IMR-90 (cell line): Measurements from ENCODE around the gene CREB5. TPM values are rescaled to one million over a fixed set of nuclear protein-coding genes. Genes with fewer than 3 reads are reported as not detected.

Experiments
- ATAC-seq: fragments of 200-7000 bp; cut with Tn5 transposase; 2 replicates; pipeline ENCODE4 v1.9.1; 2020; ENCODE audit warnings: low read depth, mild to moderate bottlenecking, moderate library complexity
- BruUV-seq: library from RNA; stranded (reverse); fragments of 400-500 nt; replicated peaks from 2 replicates; lab custom pipeline; 2021; lab: Mats Ljungman, UMichigan
- CTCF ChIA-PET: fragments of 300-600 bp; formaldehyde crosslinking; extraction: SDS; loops from one replicate; lab custom pipeline; 2021; ENCODE audit warnings: antibody characterized with exemption; lab: Yijun Ruan, JAX
- POLR2A ChIA-PET: fragments of 300-600 bp; sonication (Branson Sonifier 250); formaldehyde crosslinking; loops from one replicate; lab custom pipeline; 2022; ENCODE audit warnings: antibody characterized with exemption; ENCODE audit not compliant: unreplicated experiment; lab: Charles Lee
- DNase-seq: peaks from one replicate; pipeline ENCODE4 v3.0.0; 2013
- H2AFZ ChIP-seq: replicated peaks from 2 replicates; pipeline ENCODE3; 2013; ENCODE audit warnings: low read length, mild to moderate bottlenecking; ENCODE audit not compliant: poor library complexity
- H2AK5ac ChIP-seq: 2 replicates; pipeline ENCODE4 v1.6.1; 2013; ENCODE audit warnings: low read depth, low read length, inconsistent platforms
- H2AK9ac ChIP-seq: replicated peaks from 2 replicates; pipeline ENCODE3; 2013; ENCODE audit warnings: mild to moderate bottlenecking, low read depth, low read length, moderate library complexity; ENCODE audit not compliant: poor library complexity
- H2BK120ac ChIP-seq: 2 replicates; pipeline ENCODE4 v1.6.1; 2013; ENCODE audit warnings: low read depth, low read length, inconsistent platforms
- H2BK15ac ChIP-seq: 3 replicates; pipeline ENCODE4 v1.6.1; 2013; ENCODE audit warnings: low read depth, low read length, inconsistent platforms
- H2BK20ac ChIP-seq: 2 replicates; pipeline ENCODE4 v1.6.1; 2013; ENCODE audit warnings: low read depth, mild to moderate bottlenecking, inconsistent platforms, low read length, moderate library complexity
- H2BK5ac ChIP-seq: 2 replicates; pipeline ENCODE4 v1.6.1; 2013; ENCODE audit warnings: mild to moderate bottlenecking, low read depth, low read length, inconsistent platforms; ENCODE audit not compliant: poor library complexity, severe bottlenecking
- H3K14ac ChIP-seq: replicated peaks from 2 replicates; pipeline ENCODE4 v1.6.1; 2013; ENCODE audit warnings: low read depth, low read length, inconsistent platforms
- H3K18ac ChIP-seq: 2 replicates; pipeline ENCODE4 v1.6.1; 2013; ENCODE audit warnings: low read depth, low read length, control low read depth
- H3K23ac ChIP-seq: 2 replicates; pipeline ENCODE4 v1.6.1; 2013; ENCODE audit warnings: low read depth, low read length, inconsistent platforms
- H3K27ac ChIP-seq: 2 replicates; pipeline ENCODE4 v1.5.1; 2013; ENCODE audit warnings: mild to moderate bottlenecking, control low read depth, low read length; ENCODE audit not compliant: insufficient read depth
- H3K27me3 ChIP-seq: 2 replicates; pipeline ENCODE4 v1.6.1; 2013; ENCODE audit warnings: low read length; ENCODE audit not compliant: control insufficient read depth, insufficient read depth
- H3K36me3 ChIP-seq: 2 replicates; pipeline ENCODE4 v1.6.1; 2013; ENCODE audit warnings: low read length, mixed read lengths; ENCODE audit not compliant: control insufficient read depth, insufficient read depth
- H3K4ac ChIP-seq: 2 replicates; pipeline ENCODE4 v1.6.1; 2013; ENCODE audit warnings: low read depth, low read length, inconsistent platforms
- H3K4me1 ChIP-seq: 2 replicates; pipeline ENCODE4 v1.6.1; 2013; ENCODE audit warnings: low read length, mixed read lengths; ENCODE audit not compliant: control insufficient read depth, insufficient read depth
- H3K4me2 ChIP-seq: 2 replicates; pipeline ENCODE4 v1.6.1; 2013; ENCODE audit warnings: low read depth, mild to moderate bottlenecking, control low read depth, low read length, moderate library complexity
- H3K4me3 ChIP-seq: 2 replicates; pipeline ENCODE4 v1.5.1; 2013; ENCODE audit warnings: low read depth, mild to moderate bottlenecking, control low read depth, low read length, moderate library complexity; ENCODE audit not compliant: insufficient read depth
- H3K56ac ChIP-seq: 2 replicates; pipeline ENCODE4 v1.6.1; 2013; ENCODE audit warnings: low read length, inconsistent platforms; ENCODE audit not compliant: insufficient read depth; ENCODE audit errors: extremely low read depth
- H3K79me1 ChIP-seq, 2 experiments: 2 replicates each; pipeline ENCODE4 v1.6.1; 2013; ENCODE audit warnings: low read length in 2 of 2, inconsistent platforms in 1 of 2, low read depth in 1 of 2
- H3K9ac ChIP-seq: 2 replicates; pipeline ENCODE4 v1.6.1; 2013; ENCODE audit warnings: low read depth, low read length, control low read depth
- H3K9me1 ChIP-seq: 2 replicates; pipeline ENCODE4 v1.6.1; 2013; ENCODE audit warnings: low read length, inconsistent platforms; ENCODE audit not compliant: insufficient read depth
- H3K9me3 ChIP-seq: 2 replicates; pipeline ENCODE4 v1.6.1; 2013; ENCODE audit warnings: low read length; ENCODE audit not compliant: control insufficient read depth, insufficient read depth
- H4K20me1 ChIP-seq: 2 replicates; pipeline ENCODE4 v1.6.1; 2013; ENCODE audit warnings: low read length, inconsistent platforms; ENCODE audit not compliant: insufficient read depth
- H4K5ac ChIP-seq: 2 replicates; pipeline ENCODE4 v1.6.1; 2013; ENCODE audit warnings: mild to moderate bottlenecking, low read depth, low read length, control low read depth
- H4K8ac ChIP-seq, 2 experiments: 2 replicates each; pipeline ENCODE4 v1.6.1; 2013; ENCODE audit warnings: low read depth in 2 of 2, low read length in 2 of 2, control low read depth in 1 of 2, inconsistent platforms in 1 of 2
- H4K91ac ChIP-seq: 2 replicates; pipeline ENCODE4 v1.6.1; 2013; ENCODE audit warnings: low read depth, low read length, inconsistent platforms; ENCODE audit not compliant: insufficient read depth
- CHD1 ChIP-seq: IDR thresholded peaks from 2 replicates; pipeline ENCODE4 v1.6.1; 2012; ENCODE audit warnings: low read depth, low read length, improper control_type of control experiment
- FOS ChIP-seq: fragments of 150-350 bp; IDR thresholded peaks from 2 replicates; pipeline ENCODE4 v1.6.1; 2016; ENCODE audit warnings: low read depth, low read length
- WGBS, 2 experiments: methylation state at CpG; one replicate each; pipeline versions ENCODE4 v1.1.5 to v1.1.7; 2013; ENCODE audit warnings: missing lambda C conversion rate in 2 of 2; ENCODE audit not compliant: insufficient read length in 1 of 2; ENCODE audit errors: extremely low coverage in 2 of 2; 5-methylcytosine and 5-hydroxymethylcytosine counted together
- dilution Hi-C: fragments of 300-500 bp; cut with HindIII; formaldehyde crosslinking; loops from one replicate; pipeline ENCODE4 v1.14.3; 2018; ENCODE audit warnings: low sequenced_read_pairs; ENCODE audit not compliant: unreplicated experiment
- in situ Hi-C: fragments of 300-500 bp; cut with MboI; formaldehyde crosslinking; loops from 3 replicates; pipeline ENCODE4 v1.14.3; 2019; ENCODE audit warnings: low sequenced_read_pairs, inconsistent platforms, mixed read lengths
- intact Hi-C: fragments of 100-400 bp; cut with micrococcal nuclease; formaldehyde crosslinking; loops from 2 replicates; pipeline ENCODE4 v1.10.0; 2022
- polyA plus RNA-seq, 3 experiments: library from polyadenylated mRNA; depleted of rRNA; stranded (reverse); fragments of >200 nt; gene quantifications; 2 replicates each; pipeline ENCODE4 v1.2.3, GENCODE V29; 2012; ENCODE audit warnings: low replicate concordance in 1 of 3
- total RNA-seq: library from RNA; depleted of rRNA; stranded (reverse); fragments of >200 nt; gene quantifications from 2 replicates; pipeline ENCODE4 v1.2.3, GENCODE V29; 2012

The CREB5 gene
- total and polyA plus RNA-seq, 2 of the 4 experiments (the other 2 are of a cell fraction) = 7.3 to 13.1 TPM

GRCh38 chr7:28804990-28805389 lies 392.7 kb downstream of the CREB5 start:
- ChIA-PET POLR2A (no interaction called here), CTCF (interaction anchor here (1.2 kb wide), 1 partner anchor 19 kb away, joined by 3 read pairs; no protein-coding TSS in a partner anchor)
- no peak overlapping the region for H2BK20ac ChIP-seq
- H3K27me3 ChIP-seq = no peaks in the 10 kb centered on the region
- no peak overlapping the region for H2BK120ac ChIP-seq
- in situ Hi-C loops (no loop called here), dilution Hi-C loops (no loop called here), intact Hi-C loops (no loop called here)
- H3K56ac ChIP-seq = no peak overlapping the region
- H4K8ac ChIP-seq = no peak overlapping the region
- TF ChIP-seq FOS (peak; percentile 79), CHD1 (no peak)
- no peak overlapping the region for H2AK9ac ChIP-seq
- no peaks in the 10 kb centered on the region for H3K9me3 ChIP-seq
- no peak overlapping the region for H3K9ac ChIP-seq
- ATAC-seq (peak; percentile 57), DNase-seq (peak; percentile 90)
- peaks cover 4% of the 10 kb centered on the region; the same call in 1 of the 2 replicates for H3K4me1 ChIP-seq
- H3K79me1 ChIP-seq = no peaks in the 10 kb centered on the region
- H3K23ac ChIP-seq = no peak overlapping the region
- no TSS peak for BruUV-seq
- H3K4me2 ChIP-seq = no peak overlapping the region
- H3K14ac ChIP-seq = peak overlapping the region; percentile 74
- H2AK5ac ChIP-seq = no peak overlapping the region
- no peak overlapping the region for H3K27ac ChIP-seq
- no peaks in the 10 kb centered on the region; the same call in 1 of the 2 replicates for H3K9me1 ChIP-seq
- H3K4me3 ChIP-seq = no peak overlapping the region
- peak overlapping the region; percentile 2 for H2BK5ac ChIP-seq
- H3K4ac ChIP-seq = no peak overlapping the region
- H2BK15ac ChIP-seq = no peak overlapping the region
- H4K91ac ChIP-seq = no peak overlapping the region
- H3K36me3 ChIP-seq = peaks cover 12% of the 10 kb centered on the region; the same call in 1 of the 2 replicates
- 34% methylated on average over 2 of the region's 4 CpGs; no CpG with 5 or more reads in 1 of the 2 experiments for WGBS, 2 experiments
- no peak overlapping the region for H3K18ac ChIP-seq
- H4K5ac ChIP-seq = no peak overlapping the region
- H4K20me1 ChIP-seq = no peaks in the 10 kb centered on the region
- H2AFZ ChIP-seq = peak overlapping the region; percentile 53
